ENCODE results near the gene CGNL1.

The CGNL1 gene

DNA sequence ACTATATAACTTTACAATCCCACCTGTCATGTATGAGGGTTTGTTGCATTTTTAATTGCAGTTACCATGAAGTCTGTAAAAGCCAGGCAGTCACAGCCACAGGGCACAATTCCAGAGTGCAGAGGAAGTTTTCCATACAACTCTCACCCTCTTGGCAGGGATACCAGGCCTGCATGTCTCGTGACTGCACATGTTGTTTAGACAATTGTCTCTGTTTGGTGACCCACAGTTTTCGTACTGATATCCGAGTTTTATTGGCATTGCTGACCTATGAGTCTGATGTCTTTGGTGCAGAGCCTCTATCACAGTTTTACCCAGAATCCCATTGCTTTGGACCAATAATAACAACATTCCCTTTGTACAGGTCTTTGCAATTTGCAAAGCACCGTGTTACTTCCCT lies 190.5 kb downstream of the CGNL1 start:
- no peak overlapping the region for H3K9ac ChIP-seq (ENCODE audit: low read length)
- no peaks in the 10 kb centered on the region for H3K9me3 ChIP-seq (ENCODE audit: low read length)
- no peak overlapping the region for H3K4me2 ChIP-seq (ENCODE audit: low read length)

DNA sequence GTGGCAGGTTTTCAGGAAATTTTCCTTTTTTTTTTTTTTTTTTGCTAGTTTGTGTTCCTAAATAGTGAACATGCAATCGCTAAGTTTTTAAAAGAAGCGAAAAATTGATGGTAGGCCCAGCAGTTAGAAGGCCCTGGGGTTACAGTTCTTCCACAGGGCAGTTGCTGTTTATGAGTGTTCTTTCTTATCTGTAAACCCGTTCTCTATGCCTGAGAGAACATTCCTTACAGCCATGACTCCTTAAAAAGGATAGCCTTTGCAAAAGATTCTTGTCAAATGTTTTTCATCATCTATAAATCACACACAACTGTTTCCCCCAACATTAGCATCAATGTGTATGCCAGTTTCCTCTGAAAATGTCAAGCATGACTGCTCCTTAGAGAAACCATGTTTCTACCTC lies 191.6 kb downstream of the CGNL1 start:
- Histone ChIP-seq H3K9ac (ENCODE audit: low read length) (no peak overlapping the region), H3K4me2 (ENCODE audit: low read length) (no peak overlapping the region), H3K27me3 (ENCODE audit: insufficient read depth, low read length) (peaks cover 4% of the 10 kb centered on the region; the same call in 1 of the 2 replicates), H3K79me2 (ENCODE audit: insufficient read depth, low read length) (no peaks in the 10 kb centered on the region), H3K27ac (ENCODE audit: low read depth, low read length, poor library complexity, severe bottlenecking) (no peak overlapping the region), H2AFZ (ENCODE audit: low read length) (no peak overlapping the region), H3K4me3 (ENCODE audit: low read depth, low read length, poor library complexity, severe bottlenecking) (no peak overlapping the region), H4K20me1 (ENCODE audit: insufficient read depth, low read length) (no peaks in the 10 kb centered on the region), H3K36me3 (ENCODE audit: insufficient read depth, low read length) (no peaks in the 10 kb centered on the region), H3K4me1 (ENCODE audit: insufficient read depth, low read length, severe bottlenecking) (no peaks in the 10 kb centered on the region), H3K9me3 (ENCODE audit: low read length) (no peaks in the 10 kb centered on the region), H3F3A (ENCODE audit: insufficient read depth, low read length) (no peaks in the 10 kb centered on the region), H3K9me2 (ENCODE audit: low read depth, low read length) (no peaks in the 10 kb centered on the region)
- TF ChIP-seq, protein P1, sequence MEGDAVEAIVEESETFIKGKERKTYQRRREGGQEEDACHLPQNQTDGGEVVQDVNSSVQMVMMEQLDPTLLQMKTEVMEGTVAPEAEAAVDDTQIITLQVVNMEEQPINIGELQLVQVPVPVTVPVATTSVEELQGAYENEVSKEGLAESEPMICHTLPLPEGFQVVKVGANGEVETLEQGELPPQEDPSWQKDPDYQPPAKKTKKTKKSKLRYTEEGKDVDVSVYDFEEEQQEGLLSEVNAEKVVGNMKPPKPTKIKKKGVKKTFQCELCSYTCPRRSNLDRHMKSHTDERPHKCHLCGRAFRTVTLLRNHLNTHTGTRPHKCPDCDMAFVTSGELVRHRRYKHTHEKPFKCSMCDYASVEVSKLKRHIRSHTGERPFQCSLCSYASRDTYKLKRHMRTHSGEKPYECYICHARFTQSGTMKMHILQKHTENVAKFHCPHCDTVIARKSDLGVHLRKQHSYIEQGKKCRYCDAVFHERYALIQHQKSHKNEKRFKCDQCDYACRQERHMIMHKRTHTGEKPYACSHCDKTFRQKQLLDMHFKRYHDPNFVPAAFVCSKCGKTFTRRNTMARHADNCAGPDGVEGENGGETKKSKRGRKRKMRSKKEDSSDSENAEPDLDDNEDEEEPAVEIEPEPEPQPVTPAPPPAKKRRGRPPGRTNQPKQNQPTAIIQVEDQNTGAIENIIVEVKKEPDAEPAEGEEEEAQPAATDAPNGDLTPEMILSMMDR (IDR thresholded peaks at IDR 0.05; ENCODE audit: low read length), result no peak
- TF ChIP-seq EZH2 (IDR thresholded peaks at IDR 0.05; ENCODE audit: borderline replicate concordance, low read length), result no peak

More for the DNA sequence above, 190.5 kb downstream of the CGNL1 start:
- Histone ChIP-seq H3K27me3 (ENCODE audit: insufficient read depth, low read length) (peaks cover 4% of the 10 kb centered on the region; the same call in 1 of the 2 replicates), H3K27ac (ENCODE audit: low read depth, low read length, poor library complexity, severe bottlenecking) (no peak overlapping the region), H3F3A (ENCODE audit: insufficient read depth, low read length) (no peaks in the 10 kb centered on the region), H3K79me2 (ENCODE audit: insufficient read depth, low read length) (no peaks in the 10 kb centered on the region), H3K36me3 (ENCODE audit: insufficient read depth, low read length) (no peaks in the 10 kb centered on the region), H2AFZ (ENCODE audit: low read length) (no peak overlapping the region), H3K4me3 (ENCODE audit: low read depth, low read length, poor library complexity, severe bottlenecking) (no peak overlapping the region), H4K20me1 (ENCODE audit: insufficient read depth, low read length) (no peaks in the 10 kb centered on the region), H3K4me1 (ENCODE audit: insufficient read depth, low read length, severe bottlenecking) (no peaks in the 10 kb centered on the region), H3K9me2 (ENCODE audit: low read depth, low read length) (no peaks in the 10 kb centered on the region)
- TF ChIP-seq, protein P1 (IDR thresholded peaks at IDR 0.05; ENCODE audit: low read length), result no peak
- TF ChIP-seq EZH2 (IDR thresholded peaks at IDR 0.05; ENCODE audit: borderline replicate concordance, low read length), result no peak

DNA sequence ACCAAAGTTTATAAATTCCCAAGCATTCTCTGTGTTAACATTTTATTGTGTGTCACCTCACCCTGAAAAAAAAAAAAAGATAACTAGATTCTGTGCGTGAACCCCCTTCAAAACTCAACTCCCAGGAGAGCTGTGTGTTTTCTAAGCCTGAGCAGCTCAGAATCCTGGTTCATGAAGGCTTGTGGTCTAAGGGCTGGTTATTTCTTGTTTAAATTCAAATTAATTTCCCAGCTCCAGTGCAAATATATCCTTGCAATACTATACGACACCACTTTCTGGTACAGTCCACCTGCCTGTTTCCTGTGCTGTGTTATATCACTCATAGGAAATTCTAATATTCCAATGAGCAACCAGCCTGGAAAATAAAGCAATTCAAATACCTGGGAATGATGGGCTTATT lies 192.0 kb downstream of the CGNL1 start:
- Histone ChIP-seq H3K36me3 (ENCODE audit: insufficient read depth, low read length) (no peaks in the 10 kb centered on the region), H3K4me2 (ENCODE audit: low read length) (no peak overlapping the region), H3F3A (ENCODE audit: insufficient read depth, low read length) (no peaks in the 10 kb centered on the region), H3K79me2 (ENCODE audit: insufficient read depth, low read length) (no peaks in the 10 kb centered on the region), H3K4me3 (ENCODE audit: low read depth, low read length, poor library complexity, severe bottlenecking) (no peak overlapping the region), H3K4me1 (ENCODE audit: insufficient read depth, low read length, severe bottlenecking) (no peaks in the 10 kb centered on the region), H3K9me3 (ENCODE audit: low read length) (no peaks in the 10 kb centered on the region), H2AFZ (ENCODE audit: low read length) (no peak overlapping the region), H3K9ac (ENCODE audit: low read length) (no peak overlapping the region), H3K27me3 (ENCODE audit: insufficient read depth, low read length) (peaks cover 4% of the 10 kb centered on the region; the same call in 1 of the 2 replicates), H4K20me1 (ENCODE audit: insufficient read depth, low read length) (no peaks in the 10 kb centered on the region), H3K27ac (ENCODE audit: low read depth, low read length, poor library complexity, severe bottlenecking) (no peak overlapping the region), H3K9me2 (ENCODE audit: low read depth, low read length) (no peaks in the 10 kb centered on the region)
- TF ChIP-seq, protein P1 (IDR thresholded peaks at IDR 0.05; ENCODE audit: low read length), result no peak
- TF ChIP-seq EZH2 (IDR thresholded peaks at IDR 0.05; ENCODE audit: borderline replicate concordance, low read length), result no peak
